GM19467 (cell line): Measurements from ENCODE around the gene MRPL27.
"Not testable (repeated sequence)": the region's sequence is repeated elsewhere in the genome, so short reads cannot be mapped to it uniquely, and the experiment has no call there.

Experiments used
- ATAC-seq: cut with Tn5 transposase; IDR thresholded peaks from one replicate; pipeline ENCODE4 v1.9.1; 2021; ENCODE audit warnings: mild to moderate bottlenecking, moderate library complexity; ENCODE audit not compliant: unreplicated experiment

Gene MRPL27

DNA sequence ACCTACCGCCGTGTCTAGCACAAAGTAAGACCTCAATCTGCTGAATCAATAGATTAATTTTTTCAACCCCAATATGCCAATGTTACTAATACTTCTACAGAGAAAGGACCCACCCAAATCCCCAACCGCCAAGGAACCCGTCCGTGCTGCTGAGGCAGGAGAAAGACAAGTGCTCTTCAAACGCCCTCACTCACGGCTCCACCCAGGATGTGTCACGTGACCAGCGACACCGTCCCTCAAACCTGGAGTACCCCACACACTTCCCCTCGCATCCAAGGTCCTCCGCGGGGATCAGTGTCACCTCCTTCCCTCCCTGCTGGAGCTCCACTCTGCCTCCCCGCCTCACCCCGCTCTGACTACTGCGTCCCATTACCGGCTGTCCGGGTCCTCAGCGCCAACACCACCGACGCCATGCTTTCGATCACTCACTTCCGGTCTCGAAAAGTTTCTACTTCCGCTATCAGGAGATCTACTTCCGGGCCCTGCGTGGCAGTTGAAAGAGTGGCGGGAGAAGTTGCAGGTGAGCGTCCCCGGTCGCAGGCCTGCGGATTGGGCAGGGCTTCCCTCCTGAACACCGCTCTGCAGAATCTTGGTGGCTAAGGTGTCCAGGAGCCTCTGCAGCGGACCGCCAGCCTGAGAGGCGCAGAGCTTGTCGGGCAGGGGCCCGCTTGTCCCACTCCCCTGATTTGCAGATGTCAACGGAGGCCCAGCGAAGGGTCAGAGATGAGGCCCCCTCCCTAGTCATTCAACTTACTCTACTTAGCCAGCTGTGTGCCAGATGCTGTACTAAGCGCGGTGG lies at the start of gene MRPL27, which contains the start of gene EME1:
TSS of gene MRPL27 (minus strand) at position 427 of the 799 bp plus-strand sequence. CDS start at position 413, 14 bp downstream.
TSS of gene EME1 (plus strand) at position 472 of the 799 bp plus-strand sequence. CDS start 1,980 bp downstream, outside the sequence.
- ATAC-seq, result peak; percentile 85

DNA sequence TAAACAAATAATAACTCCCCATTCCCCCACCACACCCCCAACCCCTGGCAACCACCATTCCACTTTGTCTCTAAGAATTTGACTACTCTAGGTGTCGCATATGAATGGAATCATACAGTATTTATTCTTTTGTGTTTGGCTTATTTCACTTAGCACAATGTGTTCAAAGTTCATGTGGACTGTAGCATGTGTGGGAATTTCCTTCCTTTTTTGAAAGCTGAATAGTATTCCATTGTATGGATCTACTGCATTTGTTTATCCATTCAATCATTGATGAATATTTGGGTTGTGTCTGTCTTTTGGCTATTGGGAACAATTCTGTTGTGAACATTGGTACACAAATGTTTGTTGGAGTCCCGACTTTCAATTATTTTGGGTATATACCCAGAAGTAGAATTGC lies 49.8 kb upstream of the MRPL27 start:
- no peak for ATAC-seq

DNA sequence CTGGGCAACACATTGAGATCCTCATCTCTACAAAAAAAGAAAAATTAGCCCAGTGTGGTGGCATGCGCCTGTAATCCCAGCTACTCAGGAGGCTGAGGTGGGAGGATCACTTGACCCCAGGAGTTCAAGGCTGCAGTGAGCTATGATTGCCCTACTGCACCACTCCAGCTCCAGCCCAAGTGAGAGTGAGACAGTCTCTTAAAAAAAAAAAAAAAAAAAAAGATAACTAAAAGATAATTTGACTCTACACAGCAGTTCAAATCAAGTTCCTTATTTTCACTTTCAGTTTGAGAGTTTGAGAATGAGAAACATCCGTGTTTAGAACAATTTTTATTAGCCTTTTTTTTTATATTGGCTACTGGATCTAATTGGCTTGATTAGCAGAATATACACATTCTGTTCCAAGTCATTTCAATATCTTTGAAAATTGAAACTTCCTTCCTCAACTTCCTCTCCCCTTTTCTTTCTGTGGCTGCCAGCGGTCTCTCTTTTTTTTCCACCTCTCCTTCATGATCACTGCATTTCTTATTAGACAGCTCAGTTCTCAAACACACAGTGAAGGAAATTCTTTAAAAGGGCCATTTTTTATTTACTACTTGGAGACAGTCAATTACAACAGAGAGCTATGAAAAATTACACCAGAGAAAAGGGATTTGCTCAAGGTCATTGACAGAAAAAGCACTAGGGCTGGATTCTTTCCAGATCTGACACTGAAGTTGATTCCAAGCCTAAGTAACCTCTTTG lies 48.5 kb upstream of the MRPL27 start:
- no peak for ATAC-seq

DNA sequence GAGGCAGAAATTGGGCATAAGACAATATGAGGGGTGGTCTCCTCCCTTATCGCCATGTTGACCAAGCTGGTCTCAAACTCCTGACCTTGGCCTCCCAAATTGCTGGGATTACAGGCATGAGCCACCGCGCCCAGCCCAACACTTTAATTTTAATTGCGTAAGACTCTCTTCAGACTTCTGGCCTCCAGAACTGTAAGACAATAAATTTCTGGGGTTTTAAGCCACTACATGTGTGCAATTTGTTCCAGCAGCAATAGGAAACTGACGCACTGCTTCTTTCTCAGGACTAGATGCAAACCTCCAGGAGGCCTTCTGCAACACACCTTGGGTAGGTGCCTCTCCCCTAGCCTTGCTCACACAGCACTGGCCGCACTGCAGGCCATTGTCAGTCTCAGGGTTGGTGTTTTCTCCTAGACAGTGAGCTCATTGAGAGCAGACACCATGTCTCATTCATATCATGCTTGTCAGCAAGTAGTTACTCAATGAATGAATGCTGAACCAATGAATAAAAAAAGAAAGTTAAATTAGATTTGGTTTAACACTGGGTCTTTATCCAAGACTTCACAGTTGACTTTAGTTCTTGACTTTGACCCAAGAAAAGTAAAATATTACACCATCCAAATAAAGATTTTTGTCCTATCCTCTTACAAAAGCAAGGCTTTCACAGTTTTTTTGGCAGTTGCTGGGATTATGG lies 47.6 kb upstream of the MRPL27 start:
- ATAC-seq, result no peak

DNA sequence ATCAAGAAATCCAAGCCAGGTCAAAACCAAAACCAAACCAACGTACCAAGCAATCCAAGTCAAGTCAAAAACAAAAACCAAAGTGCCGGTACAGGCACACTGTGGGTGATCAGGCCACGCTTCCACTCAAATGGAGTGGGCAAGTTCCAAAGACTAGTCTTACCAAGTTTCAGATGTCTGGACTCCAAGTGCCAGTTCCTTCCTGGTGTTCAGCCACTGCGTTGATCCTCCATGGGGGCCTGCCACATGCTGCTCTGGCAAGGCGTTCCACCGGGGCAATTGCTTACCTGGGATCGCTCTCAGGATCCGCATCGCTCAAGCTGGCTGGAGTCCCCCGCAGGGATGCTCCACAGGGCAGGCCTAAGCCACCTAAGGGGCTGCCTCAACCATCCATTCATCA lies 46.6 kb upstream of the MRPL27 start:
- not testable (repeated sequence) for ATAC-seq

DNA sequence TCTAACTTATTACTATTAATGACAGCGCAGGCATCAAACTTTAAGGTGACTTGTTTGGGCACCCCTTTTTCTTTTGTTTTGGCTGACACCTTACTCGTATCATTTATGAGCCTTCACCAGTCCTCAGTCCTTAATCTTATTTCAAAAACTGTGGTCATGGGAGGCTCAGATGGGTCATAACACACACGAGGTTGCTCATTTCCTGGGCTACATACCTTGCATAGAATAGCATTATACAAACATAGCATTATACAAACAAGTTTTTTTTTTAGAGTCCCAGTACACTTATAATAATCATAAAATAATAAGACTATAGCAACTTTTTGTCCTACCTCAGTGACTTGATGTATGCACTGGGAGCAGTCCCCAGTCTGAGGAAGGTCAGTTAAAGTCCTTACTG lies 41.8 kb upstream of the MRPL27 start:
- ATAC-seq, result no peak

DNA sequence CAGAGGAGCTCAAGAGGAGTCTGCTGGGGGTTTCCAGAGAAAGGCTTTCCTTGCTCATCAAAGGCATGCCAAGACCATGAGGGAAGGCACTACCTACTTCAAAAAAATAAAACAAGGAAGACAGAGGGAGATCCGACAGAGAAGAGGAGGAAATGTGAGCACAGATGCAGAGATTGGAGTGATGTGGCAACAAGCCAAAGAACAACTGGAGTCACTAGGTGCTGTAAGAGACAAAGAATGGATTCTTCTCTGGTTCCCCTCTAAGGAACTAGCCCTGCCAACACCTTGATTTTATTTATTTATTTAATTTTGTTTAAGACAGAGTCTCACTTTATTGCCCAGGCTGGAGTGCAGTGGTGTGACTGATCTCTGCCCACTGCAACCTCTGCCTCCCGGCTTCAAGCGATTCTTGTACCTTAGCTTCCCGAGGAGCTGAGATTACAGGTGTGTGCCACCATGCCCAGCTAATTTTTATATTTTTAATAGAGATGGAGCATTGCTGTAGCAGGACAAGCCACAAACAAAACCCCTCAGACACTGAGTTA lies 39.3 kb upstream of the MRPL27 start:
- ATAC-seq, result no peak

DNA sequence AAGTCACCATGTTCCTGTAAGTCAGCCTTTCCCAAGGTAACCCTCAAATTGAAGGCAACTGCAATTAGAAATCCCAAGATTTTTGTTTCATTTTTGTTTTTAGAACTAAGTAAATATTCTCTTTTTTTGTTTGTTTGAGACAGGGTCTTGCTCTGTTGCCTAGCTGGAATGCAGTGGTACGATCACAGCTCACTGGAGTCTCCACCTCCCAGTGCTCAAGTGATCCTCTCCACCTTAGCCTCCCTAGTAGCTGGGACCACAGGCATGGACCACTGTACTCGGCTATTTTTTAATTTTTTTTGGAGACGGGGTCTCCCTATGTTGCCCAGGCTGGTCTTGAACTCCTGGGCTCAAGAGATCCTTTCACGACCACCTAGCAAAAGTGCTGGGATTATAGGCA lies 34.9 kb upstream of the MRPL27 start:
- no peak for ATAC-seq

DNA sequence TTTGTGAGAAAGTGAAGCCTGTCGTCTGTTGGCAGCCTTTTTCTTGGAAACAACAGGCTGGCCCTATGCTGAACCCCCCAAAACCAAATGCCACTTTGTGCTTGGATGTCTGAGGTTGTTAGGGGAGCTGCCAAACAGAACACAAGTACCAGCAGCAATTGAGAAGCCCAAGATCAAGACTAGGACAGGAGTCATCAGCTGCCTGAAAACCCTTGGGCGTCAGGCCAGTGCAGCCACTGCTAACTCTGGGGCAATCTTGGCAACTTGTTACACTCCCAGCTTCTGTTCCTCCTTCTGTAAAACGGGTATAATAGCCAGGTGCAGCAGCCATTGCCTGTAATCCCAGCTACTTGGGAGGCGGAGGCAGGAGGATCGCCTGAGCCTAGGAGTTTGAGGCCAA lies 33.6 kb upstream of the MRPL27 start:
- no peak for ATAC-seq

DNA sequence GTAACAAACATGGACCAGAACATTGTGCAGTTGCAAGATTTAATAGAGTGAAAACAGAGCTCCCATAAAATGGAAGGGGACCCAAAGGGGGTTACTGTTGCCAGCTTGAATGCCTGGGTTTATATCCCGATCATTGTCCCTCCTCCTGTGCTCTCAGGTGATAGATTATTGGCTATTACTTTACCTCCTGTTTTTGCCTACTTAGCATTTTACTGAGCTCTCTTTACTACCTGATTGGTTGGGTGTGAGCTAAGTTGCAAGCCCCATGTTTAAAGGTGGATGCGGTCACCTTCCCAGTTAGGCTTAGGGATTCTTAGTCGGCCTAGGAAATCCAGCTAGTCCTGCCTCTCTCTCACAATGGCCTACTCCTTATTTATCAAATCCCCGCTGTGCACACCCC lies 32.4 kb upstream of the MRPL27 start:
- ATAC-seq, result not testable (repeated sequence)

DNA sequence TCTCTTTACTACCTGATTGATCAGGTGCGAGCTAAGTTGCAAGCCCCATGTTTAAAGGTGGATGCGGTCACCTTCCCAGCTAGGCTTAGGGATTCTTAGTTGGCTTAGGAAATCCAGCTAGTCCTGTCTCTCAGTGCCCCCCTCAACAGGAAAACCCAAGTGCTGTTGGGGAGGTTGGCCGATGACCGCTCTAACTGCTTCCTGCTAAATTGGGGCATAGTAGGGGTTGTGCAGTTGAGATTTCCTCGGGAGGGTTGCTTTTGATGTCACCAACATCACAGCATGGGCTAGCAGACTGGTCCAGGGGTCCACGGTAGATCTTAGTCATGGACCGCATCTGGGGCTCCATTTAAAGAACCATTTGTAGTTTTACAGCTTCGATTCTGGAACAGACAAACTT lies 26.6 kb upstream of the MRPL27 start:
- not testable (repeated sequence) for ATAC-seq

DNA sequence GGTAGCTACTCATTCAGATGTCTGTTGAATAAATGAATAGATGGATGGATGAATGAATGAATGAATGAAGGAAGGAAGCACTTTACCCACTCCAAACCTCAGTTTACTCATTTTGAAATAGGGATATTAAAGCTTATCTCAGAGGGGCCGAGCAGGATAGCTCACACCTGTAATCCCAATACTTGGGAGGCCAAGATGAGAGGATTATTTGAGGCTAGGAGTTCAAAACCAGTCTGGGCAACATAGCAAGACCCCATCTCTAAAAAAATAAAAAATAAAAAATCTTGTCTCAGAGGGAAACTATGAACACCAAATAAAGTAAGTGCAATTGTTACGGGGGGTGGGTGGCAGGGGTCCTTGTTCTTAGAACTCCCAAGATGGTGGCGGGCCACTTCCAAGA lies 25.7 kb upstream of the MRPL27 start:
- not testable (repeated sequence) for ATAC-seq

DNA sequence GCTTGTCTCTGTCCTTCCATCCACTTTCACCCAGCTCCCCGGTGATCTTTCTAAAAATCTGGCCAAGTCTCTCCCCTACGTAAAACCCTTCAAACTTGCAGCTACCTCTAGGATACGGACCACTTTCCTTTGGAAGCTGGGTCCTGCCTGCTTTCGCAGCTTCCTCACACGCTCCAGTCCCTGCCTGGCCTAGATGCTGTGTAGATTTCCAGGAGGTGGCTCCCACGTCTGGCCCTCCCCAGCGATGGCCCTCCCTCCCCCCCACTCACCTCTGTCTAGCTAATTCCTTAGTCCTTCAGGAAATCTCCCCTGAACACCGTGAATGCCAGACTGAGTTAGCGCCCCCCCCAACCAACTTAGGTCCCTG lies 24.9 kb upstream of the MRPL27 start:
- no peak for ATAC-seq

DNA sequence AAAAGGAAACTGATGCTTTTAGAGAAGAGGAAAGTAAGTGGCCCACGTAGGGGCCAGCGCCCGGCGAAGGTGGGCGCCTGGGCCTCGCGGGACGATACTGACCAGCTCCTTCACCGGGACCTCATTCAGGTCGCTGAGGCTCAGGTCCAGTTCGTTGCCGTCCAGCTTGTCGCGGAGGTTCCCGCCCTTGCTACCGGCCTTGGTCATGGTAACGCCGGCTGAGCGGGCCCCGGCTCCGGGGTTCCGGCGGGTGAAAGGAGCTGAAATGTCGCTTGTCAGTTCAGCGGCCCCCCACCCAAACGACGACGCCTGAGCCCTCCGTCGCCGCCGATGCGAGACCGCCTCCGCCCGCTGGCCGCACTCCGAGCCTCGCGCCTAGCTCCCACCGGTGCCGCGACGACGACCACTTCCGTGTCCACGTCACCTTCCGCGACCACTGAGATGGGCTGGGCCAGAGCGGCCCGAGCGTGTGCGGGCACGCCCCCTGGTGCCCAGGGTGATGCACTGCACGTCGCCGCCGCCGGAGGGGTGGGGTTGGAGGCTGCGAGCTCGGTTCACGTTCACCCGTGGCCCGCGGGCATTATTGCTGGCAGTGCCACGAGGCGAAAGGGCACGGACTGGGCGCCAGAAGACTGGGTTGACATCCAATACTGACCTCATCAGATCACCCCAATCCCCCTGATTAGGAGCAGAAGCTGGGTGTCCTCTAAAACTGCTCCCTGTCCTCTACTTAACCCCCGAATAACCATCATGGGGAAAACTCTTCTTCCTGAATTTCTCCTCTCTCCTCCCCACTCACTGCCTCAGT lies 24.3 kb upstream of the MRPL27 start, which contains the start of gene LRRC59:
TSS of gene LRRC59 (minus strand) at position 413 of the 808 bp plus-strand sequence. CDS start at position 207, 206 bp downstream.
- ATAC-seq, result peak; percentile 94

DNA sequence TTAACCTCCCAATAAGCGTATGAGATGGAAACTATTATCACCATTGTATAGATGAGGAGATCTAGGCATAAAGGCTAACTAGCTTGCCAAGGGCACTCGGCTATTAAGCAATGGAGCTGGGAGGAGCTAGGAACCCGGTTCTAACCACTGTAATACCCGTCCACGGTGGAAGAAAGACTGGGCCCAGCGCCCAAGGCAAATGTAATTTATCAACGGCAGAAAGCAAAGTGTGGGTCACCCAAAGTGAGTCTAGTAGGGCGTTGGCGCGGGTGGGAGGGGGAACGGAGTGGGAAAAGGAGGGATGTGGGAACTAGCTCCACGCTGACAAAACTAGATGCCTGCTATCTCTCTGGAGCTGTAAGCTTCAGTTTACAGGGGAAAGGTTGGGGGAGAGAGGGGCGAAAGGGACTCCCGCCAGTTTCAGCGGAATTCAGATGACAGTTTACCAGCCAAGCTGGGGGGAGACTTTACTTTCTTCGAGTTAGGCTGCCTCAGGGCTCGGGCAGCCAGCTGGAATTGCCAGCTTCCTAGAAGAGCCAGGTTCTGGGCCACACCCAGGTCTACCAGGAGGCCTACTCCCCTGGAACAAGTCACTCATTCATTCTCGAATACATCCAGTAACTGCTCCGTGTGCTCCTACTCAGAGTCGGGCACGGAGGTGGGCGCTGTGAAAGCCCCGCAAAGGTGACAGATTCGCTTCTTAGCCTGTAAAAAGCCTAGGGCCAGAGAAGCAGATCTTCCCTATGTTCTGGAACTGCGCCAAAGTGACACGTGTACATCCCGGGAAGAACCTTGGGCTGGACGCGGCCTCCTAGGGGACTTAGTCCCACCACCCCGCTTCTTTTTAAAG lies 23.5 kb upstream of the MRPL27 start:
- ATAC-seq, result no peak

DNA sequence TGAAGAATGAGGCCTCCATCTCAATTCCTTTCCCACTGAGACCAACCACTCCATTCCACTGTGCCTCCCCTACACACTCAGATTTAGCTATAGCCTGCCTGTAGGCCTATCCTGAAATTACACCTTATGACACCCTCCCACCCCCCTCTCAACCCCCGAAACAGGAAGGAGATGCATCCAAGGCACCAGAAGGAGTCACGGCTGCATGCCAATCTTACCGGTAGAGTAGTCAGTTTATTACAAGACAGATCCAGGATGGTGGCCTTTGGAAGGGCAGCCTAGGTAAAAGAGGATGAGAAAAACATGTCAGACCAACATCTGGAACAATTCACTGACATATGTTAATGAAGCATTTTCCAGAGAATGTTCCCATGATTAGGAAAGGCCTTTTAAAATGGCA lies 21.7 kb upstream of the MRPL27 start:
- ATAC-seq, result no peak

DNA sequence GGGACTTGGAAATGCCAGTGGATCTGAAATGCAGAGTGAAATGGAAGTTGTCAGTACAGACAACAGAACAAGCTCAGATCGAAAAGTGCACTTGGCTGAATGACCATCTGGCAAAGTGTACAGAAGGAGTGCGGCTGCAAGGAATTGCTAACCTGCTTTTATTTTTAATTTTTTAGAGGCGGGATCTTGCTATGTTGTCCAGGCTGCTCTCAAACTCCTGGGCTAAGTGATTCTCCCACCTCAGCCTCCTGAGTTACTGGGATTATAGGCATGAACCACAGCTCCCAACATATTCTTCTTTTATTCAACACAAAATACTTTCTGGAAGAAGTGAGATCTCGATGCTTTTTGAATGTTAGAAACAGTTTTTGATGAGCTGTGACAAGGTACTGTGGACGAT lies 20.7 kb upstream of the MRPL27 start:
- no peak for ATAC-seq

DNA sequence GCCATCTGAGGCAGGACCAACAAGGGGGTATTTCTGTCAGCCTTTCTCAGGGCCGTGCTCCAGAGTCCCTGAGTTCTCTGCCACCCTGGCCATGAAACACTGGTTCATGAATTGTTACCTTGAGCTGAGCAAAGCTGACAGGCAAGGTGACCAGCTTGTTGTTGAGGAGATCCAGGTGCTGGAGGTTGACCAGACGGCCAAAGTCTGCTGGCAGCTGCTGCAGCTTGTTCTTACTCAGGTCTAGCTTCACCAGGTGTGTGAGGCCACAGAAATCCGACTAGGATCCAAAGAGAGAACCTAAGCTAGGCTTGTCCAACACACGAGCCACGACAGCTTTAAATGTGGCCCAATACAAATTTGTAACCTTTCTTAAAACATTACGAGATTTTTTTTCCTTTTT lies 19.6 kb upstream of the MRPL27 start:
- ATAC-seq, result no peak

DNA sequence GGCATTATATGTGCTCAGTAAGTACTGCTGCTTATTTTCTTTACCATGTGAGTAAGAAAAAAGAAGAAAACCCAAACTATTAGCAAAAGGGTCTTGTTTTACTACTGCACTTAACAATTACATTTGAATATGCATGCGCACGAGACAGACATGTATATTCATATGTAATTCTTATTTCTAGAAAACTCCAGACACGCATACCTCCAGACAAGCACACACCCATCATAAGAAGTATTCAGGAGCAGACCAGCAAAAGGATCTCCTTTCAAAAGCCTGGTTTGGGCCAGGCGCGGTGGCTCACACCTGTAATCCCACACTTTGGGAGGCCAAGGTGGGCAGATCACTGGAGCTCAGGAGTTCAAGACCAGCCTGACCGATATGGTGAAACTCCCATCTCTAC lies 16.6 kb upstream of the MRPL27 start:
- no peak for ATAC-seq
